Stimulated activated CD4-positive, alpha-beta T cell treated with anti-CD3 and anti-CD28 coated beads, Interleukin-12 subunit alpha, Interleukin-12 subunit beta, amount 100 ng/mL, for 24 hours (primary cell): Measurements from ENCODE around the gene TRIM26.

Experiments used
- DNase-seq, 2 experiments: peaks; one replicate each; pipeline ENCODE4 v3.0.0-alpha.2; 2020; ENCODE audit warnings: low read depth in 2 of 2

TRIM26 gene

DNA sequence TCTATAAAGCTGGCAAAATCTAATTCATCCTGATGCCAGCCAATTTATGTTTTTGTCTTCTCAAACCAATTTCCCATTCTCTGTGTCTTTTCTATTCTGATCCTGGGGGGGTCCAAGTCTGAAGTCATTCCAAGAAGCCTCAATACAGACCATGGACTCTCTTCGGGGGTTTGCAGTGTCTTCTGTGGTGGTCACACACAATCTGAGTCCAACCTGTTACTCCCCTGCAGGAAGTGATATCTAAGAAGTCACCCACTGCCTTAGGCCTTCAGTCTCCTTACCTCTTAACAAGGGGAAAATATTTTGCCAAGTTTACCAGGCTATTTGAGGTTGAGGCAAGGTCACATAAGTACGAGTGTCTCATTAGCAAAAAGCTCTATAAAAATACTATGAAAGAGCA, 1.9 kb downstream of the TRIM26 start:
- DNase-seq = no peak

- no peak for DNase-seq
Observed at GRCh38 chr6:30207619-30208295, 5.4 kb downstream of the TRIM26 start.

DNA sequence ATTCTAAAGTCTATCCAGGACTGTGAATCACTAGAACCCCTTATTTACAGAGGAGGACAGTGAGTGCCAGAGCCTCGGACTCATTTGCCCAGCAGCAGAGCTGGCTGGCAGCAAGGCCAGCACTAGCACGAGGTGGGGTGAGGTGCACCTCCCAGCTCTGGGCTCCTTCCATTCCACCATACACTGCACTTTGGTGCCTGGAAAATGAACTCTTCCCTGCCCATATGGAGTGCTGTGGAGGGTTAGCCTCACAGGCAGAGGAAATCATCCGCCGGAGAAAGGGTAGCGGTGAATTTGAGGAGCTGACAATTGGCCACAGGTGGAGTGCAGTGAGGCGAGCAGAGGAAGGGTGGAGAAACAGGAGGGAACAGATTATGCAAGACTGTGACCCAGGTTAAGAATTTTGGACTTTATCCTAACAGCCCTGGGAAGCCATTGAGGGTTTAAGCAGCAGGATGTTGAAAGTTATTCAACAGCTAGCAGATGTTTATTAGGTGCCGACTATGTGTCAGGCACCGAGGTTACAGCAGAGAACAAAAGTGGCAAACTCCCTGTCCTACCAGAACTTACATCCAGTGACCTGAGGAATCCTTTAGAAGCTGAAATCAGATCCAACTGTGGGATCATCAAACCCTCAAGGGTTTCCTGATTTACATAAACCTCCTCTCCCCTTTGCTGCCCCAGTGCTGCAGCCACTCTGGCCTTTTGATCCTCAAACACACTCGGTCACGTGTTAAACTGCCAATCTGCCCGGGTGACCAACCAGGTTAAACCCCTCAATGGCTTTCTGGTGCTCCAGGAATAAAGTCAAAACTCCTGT, 6.2 kb downstream of the TRIM26 start:
- DNase-seq = no peak

GRCh38 chr6:30206152-30206551, 7.1 kb downstream of the TRIM26 start:
- DNase-seq = no peak

GRCh38 chr6:30204116-30204515, 9.1 kb downstream of the TRIM26 start:
- no peak for DNase-seq

- DNase-seq = no peak
Observed at GRCh38 chr6:30202366-30202765, 10.8 kb downstream of the TRIM26 start.

- no peak for DNase-seq
Observed at GRCh38 chr6:30200551-30201281, 12.5 kb downstream of the TRIM26 start.

GRCh38 chr6:30198166-30199084, 14.8 kb downstream of the TRIM26 start:
- DNase-seq = no peak

GRCh38 chr6:30196376-30196775, 16.8 kb downstream of the TRIM26 start:
- DNase-seq = no peak

DNA sequence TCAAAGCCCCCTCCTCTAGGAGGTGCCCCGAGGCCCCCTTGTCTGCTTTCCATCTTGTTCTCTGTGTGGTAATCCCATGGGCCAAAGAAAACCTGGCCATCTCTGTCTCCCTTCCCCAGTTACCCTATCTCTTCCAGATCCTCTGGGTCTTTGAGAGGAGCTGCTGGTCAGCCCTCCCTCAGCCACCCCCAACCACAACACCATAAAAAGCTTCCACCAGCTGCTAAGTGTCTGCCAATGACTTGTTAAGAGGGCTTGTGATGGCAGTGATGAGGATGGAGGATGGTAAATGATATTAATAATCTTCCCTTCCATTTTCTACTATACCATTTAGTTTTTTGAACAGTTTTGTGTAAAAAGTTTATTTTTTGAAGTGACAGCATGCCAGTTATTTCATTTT, 17.3 kb downstream of the TRIM26 start:
- no peak for DNase-seq

- no peak for DNase-seq
Observed at GRCh38 chr6:30194797-30195690, 18.2 kb downstream of the TRIM26 start.

DNA sequence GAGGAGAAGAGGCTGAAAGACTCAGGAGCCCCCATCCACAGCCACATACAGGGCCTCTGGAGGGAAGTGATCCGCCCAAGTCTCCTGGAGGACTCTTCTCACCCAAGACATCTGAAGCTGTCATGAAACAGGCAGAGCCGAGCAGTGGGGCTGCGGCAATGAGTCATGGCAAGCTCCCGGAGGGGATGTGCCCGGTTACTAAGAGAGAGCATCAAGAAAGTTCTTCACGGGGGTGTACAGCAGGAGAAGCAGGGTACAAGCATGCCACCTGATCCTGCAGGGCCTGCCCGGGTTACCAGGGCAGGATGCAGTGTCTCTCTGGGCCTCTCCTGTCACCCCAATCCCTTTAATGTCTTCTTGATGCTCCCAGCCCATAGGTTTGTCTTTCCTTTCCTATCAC, 21.1 kb downstream of the TRIM26 start:
- no peak for DNase-seq

- no peak for DNase-seq
Observed at GRCh38 chr6:30188541-30188940, 24.7 kb downstream of the TRIM26 start.

DNA sequence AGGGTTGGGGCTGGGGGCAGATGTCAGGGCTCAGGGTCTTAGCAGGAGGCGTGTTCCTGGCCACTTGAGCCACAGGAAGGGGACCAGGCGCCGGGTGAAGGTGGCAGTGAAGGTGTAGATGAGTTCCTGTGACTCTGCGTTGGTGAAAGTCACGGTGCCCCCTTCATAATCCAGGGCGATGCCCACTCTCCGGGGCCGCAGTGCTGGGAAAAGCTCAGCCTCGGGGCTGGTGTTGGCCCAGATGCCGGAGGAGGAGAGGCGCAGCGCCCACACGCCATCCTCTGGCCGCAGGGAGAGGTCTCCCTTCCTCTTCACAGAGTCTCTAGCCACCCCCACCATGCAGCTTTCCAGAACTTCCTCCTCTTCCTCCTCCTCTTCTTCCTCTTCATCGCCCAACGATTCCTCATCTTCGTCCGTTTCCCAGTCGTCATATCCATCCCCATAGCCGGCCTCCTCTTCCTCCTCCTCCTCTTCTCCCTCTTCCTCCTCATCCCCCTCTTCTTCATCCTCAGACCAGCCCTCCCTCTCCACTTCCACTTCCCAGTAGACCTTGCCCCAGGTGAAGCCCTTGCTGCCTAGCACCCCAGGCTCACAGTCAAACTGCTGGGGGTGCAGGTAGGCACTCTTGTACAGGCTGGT, 27.2 kb downstream of the TRIM26 start:
- DNase-seq = no peak

DNA sequence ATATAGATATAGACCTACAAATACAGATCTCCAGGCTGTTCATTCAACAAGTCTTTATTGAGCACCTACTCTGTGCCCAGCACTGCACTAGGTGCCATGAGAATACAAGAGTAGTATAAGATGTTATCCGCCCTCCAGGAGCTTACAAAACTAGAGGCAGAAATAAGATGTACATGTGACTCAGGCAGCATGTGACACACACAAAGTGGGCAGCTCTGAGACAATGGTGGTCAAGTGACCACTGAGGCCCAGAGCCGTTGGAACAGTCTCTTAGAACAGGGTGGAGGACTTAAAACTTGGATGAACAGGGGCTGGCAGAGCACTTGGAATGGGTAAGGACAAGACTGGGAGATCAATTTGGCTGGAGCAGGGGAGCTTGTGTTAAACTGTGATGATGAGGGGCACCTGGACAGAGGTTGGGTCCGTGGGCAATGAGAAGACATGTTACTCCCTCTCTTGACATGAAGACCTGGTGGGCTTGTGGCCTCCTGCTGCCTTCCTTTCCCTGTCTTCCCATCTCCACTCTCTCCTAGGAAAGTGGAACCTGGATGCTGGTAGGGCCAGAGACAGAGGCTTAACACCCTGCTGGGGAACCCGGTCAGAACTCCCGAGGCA, 28.7 kb downstream of the TRIM26 start:
- DNase-seq = no peak

- no peak for DNase-seq
Observed at GRCh38 chr6:30180145-30180544, 33.1 kb downstream of the TRIM26 start.

DNA sequence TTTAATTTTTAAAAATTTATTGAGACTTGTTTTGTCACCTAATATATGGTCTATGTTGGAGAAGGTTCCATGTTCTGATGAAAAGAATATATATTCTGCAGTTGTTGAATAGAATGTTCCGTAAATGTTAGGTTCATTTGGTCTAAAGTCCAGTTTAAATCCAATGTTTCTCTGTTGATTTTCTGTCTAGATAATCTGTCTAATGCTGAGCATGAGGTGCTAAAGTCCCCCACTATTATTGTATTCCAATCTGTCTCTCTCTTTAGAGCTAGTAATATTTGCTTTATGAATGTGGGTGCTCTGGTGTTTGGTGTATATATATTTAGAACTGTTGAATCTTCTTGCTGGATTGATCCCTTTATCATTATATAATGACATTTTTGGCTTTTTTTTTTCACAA, 34.4 kb downstream of the TRIM26 start:
- DNase-seq = no peak

DNA sequence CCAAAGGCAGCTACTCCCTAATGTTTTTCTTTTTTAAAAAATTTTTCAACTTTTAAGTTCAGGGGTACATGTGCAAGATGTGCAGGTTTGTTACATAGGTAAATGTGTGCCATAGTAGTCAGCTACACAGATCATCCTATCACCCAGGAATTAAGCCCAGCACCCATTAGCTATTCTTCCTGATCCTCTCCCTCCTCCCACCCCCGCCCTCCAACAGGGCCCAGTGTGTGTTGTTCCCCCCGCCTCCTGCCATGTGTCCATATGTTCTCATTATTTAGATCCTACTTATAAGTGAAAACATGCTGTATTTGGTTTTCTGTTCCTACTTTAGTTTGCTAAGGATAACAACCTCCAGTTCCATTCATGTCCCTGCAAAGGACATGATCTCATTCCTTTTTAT, 37.4 kb downstream of the TRIM26 start:
- DNase-seq = no peak

DNA sequence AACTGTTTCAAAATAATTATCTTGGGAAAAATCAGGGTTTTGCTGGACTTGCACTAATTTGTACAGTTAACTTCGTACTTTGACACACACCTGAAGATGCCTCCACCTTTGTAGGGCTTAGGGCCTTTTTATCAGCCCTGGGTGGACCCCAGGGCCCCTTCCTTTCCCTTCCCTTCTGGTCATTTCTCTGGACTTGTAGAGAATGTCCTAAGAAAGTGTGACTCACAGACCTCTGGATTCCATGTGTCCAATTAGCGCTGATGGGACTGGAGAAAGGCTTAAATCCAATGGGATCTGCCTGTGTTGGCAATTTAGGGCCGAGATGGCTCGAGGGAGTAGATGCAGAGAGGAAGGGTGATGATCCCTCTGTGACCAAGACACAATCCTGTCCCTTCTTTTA, 40.5 kb downstream of the TRIM26 start:
- DNase-seq = no peak
